Measurements from ENCODE around the gene VTI1A. TPM values are rescaled to one million over a fixed set of nuclear protein-coding genes. Genes with fewer than 3 reads are reported as not detected.

Gene VTI1A
- total RNA-seq, 2 donors from 2014 or later, result 53.3 to 57.5 TPM

DNA sequence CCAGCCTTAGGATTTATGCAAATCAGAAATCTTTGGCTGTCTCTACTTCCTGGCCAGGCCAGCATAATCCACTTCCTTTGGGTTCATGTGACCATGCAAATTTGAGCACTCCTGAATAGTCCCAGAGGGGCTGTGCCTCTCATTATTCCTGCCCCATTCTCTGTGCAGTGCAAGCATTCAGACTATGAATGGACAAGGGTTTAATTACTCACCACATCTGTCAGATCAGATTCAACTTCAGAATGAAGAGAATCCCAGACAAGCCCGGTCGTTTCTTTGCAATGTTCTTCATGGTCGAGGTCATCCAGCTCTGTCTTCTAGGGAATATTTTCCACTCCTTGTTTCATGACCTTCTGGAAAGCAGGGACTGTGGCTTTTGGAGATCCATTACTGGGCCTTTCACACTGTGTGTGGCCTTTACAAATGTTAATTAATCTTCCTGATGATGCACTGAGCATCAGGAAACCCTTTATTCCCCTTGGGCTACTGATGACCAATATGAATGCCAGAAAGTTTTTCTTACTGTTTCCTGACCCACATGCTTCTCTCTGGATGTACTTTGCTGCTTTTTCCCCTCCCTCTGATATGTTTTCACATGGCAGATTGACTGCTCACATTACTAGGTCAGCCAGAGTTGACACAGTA is 285.4 kb downstream of the VTI1A start:
- WGBS, result 62% methylated on average over 3 of the region's 3 CpGs
- no peak for DNase-seq (ENCODE audit: low spot score)
- H3K27me3 ChIP-seq (replicated peaks; ENCODE audit: insufficient read depth), result no peaks in the 10 kb centered on the region
- intact Hi-C loops (cut with DNase I), result no loop called here
- no peaks in the 10 kb centered on the region for H3K36me3 ChIP-seq
- no peak overlapping the region for H3K4me3 ChIP-seq
- no peaks in the 10 kb centered on the region for H3K9me3 ChIP-seq
- no peaks in the 10 kb centered on the region for H3K4me1 ChIP-seq (replicated peaks)
- TF ChIP-seq CTCF (IDR thresholded peaks at IDR 0.05) (no peak), POLR2A (IDR thresholded peaks at IDR 0.05) (no peak), POLR2AphosphoS5 (IDR thresholded peaks at IDR 0.05) (no peak)
- H3K27ac ChIP-seq, result no peak overlapping the region

DNA sequence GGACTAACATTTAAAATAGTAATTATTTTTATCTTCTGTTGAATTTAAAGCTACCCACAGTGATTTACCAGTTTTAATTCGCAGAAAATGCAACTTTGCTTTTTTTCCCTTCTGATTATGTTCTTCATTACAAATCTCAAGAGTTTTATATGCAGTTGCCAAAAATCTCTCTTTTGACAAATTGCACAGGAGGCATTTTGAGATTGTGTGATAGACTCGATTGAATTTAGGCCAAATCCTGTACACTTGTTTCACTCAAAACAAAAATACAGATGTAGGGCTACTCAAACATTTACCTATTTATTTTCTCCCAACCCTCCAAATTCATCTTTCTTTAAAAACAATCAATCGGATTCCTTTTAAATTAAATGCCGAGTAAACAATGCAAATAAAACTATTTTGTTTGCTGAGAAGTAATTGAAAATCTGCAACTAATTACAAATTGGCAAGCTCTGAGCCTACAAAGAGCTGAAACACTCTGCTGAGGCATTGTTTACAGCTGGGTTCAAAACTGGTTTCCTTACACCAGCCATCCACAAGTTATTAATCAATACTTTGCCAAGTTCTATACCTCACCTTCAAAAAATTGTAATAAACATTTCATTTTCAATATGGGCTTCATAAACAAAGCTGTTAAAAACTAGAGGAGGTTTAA is 288.2 kb downstream of the VTI1A start:
- Histone ChIP-seq H3K27me3 (replicated peaks; ENCODE audit: insufficient read depth) (no peaks in the 10 kb centered on the region), H3K27ac (no peak overlapping the region), H3K4me3 (no peak overlapping the region), H3K36me3 (no peaks in the 10 kb centered on the region), H3K4me1 (replicated peaks) (peaks cover 4% of the 10 kb centered on the region), H3K9me3 (no peaks in the 10 kb centered on the region)
- 61% methylated on average over 4 of the region's 4 CpGs for WGBS
- no peak for DNase-seq (ENCODE audit: low spot score)
- no peak for TF ChIP-seq CTCF (IDR thresholded peaks at IDR 0.05)
- no peak for TF ChIP-seq POLR2AphosphoS5 (IDR thresholded peaks at IDR 0.05)
- no peak for TF ChIP-seq POLR2A (IDR thresholded peaks at IDR 0.05)
- intact Hi-C loops (cut with DNase I), result no loop called here

DNA sequence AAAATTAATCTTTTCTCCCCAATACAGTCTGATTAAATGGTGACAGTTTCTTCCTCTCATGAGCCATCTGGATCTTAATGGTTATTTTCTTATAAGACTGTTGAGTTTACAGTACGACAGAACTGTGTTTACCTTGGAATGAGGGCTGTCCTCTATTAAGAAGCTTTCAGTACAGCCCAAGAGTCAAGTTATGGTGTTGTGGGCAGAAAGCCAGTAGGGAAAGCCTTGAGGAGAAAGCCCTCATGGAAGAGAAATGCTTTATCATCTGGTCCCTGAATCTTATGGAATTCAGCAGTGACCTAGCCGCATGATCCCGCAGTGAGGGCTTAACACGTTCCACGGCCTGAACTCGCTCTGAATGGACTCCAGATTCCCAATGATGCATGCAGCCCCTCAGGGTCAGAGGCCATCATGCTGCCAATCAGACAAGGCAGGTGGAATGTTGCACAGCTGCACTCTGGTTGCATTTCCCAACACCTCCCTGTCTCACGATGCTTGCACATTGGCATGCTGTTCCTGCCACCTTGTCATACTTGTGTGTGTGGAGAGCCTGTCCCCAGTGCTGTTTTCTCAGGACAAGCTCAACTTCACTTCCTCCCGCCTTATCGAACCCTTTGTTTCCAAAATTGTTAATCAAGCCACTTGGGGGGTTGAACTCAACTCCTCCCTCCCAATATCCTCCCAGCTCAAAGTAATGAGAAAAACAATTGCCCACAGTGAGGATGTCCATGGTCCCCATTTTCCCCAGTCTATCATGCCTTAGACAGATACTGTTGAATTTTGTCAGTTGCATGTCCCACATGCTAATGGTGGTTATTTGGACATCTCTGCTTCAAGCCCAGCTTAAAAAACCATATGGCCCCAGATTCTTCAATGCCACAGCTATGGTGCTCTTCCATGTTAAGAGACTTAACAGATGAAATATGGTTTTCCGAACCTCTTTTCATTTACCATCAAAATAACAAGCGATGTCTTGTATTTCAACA is 291.9 kb downstream of the VTI1A start:
- Histone ChIP-seq H3K27me3 (replicated peaks; ENCODE audit: insufficient read depth) (no peaks in the 10 kb centered on the region), H3K9me3 (no peaks in the 10 kb centered on the region), H3K4me1 (replicated peaks) (peaks cover 4% of the 10 kb centered on the region), H3K36me3 (no peaks in the 10 kb centered on the region), H3K27ac (no peak overlapping the region), H3K4me3 (no peak overlapping the region)
- DNase-seq (ENCODE audit: low spot score), result peak; percentile 39
- intact Hi-C loops (cut with DNase I), result no loop called here
- 62% methylated on average over 11 of the region's 11 CpGs for WGBS
- peak; percentile 69 for TF ChIP-seq POLR2AphosphoS5 (IDR thresholded peaks at IDR 0.05)
- no peak for TF ChIP-seq CTCF (IDR thresholded peaks at IDR 0.05)
- TF ChIP-seq POLR2A (IDR thresholded peaks at IDR 0.05), result no peak

GRCh38 chr10:112739592-112740353 is 292.8 kb downstream of the VTI1A start:
- no peaks in the 10 kb centered on the region for H3K9me3 ChIP-seq
- H3K36me3 ChIP-seq, result no peaks in the 10 kb centered on the region
- TF ChIP-seq CTCF (IDR thresholded peaks at IDR 0.05) (no peak), POLR2A (IDR thresholded peaks at IDR 0.05) (no peak), POLR2AphosphoS5 (IDR thresholded peaks at IDR 0.05) (no peak)
- DNase-seq (ENCODE audit: low spot score), result no peak
- peaks cover 4% of the 10 kb centered on the region for H3K4me1 ChIP-seq (replicated peaks)
- H3K4me3 ChIP-seq, result no peak overlapping the region
- H3K27ac ChIP-seq, result no peak overlapping the region
- 73% methylated on average over 6 of the region's 6 CpGs for WGBS
- H3K27me3 ChIP-seq (replicated peaks; ENCODE audit: insufficient read depth), result no peaks in the 10 kb centered on the region
- intact Hi-C loops (cut with DNase I), result no loop called here
